HUES64 (cell line): ENCODE results near the gene YTHDF1.
A peak's percentile ranks its signal among the peaks of the same experiment; 100 is the strongest.

Experiments used
- H3K27ac ChIP-seq: 2 replicates; pipeline ENCODE4 v1.7.0; 2013; ENCODE audit warnings: low read depth, low read length, inconsistent platforms
- H3K27me3 ChIP-seq: 2 replicates; pipeline ENCODE4 v1.6.1; 2013; ENCODE audit warnings: mild to moderate bottlenecking, low read length; ENCODE audit not compliant: insufficient read depth
- H3K36me3 ChIP-seq: 2 replicates; pipeline ENCODE4 v1.6.1; 2013; ENCODE audit warnings: mild to moderate bottlenecking, low read length; ENCODE audit not compliant: insufficient read depth
- H3K4me1 ChIP-seq: 2 replicates; pipeline ENCODE4 v1.6.1; 2013; ENCODE audit warnings: mild to moderate bottlenecking, low read length, moderate library complexity; ENCODE audit not compliant: insufficient read depth
- H3K4me3 ChIP-seq: 2 replicates; pipeline ENCODE4 v1.5.1; 2013; ENCODE audit warnings: mild to moderate bottlenecking, low read length, moderate library complexity
- H3K9ac ChIP-seq: 2 replicates; pipeline ENCODE4 v1.6.1; 2013; ENCODE audit warnings: mild to moderate bottlenecking, low read depth, low read length
- H3K9me3 ChIP-seq: 2 replicates; pipeline ENCODE4 v1.6.1; 2013; ENCODE audit warnings: low read depth, low read length; ENCODE audit not compliant: insufficient read depth
- WGBS: fragments of 150-250, 120-280 bp; methylation state at CpG from one replicate; pipeline ENCODE4 v1.1.7; 2013; ENCODE audit warnings: missing lambda C conversion rate; 5-methylcytosine and 5-hydroxymethylcytosine counted together

The YTHDF1 gene

GRCh38 chr20:63217706-63218105 is 1.8 kb upstream of the YTHDF1 start:
- Histone ChIP-seq H3K4me1 (peaks cover 11% of the 10 kb centered on the region), H3K4me3 (no peak overlapping the region), H3K9ac (no peak overlapping the region), H3K9me3 (no peaks in the 10 kb centered on the region), H3K36me3 (peaks cover 23% of the 10 kb centered on the region), H3K27ac (no peak overlapping the region), H3K27me3 (no peaks in the 10 kb centered on the region)
- 92% methylated on average over 7 of the region's 7 CpGs for whole genome bisulfite sequencing

GRCh38 chr20:63216849-63217471 is 1.0 kb upstream of the YTHDF1 start:
- Histone ChIP-seq H3K9ac (peak overlapping the region; percentile 86), H3K27ac (peak overlapping the region; percentile 73), H3K4me3 (peak overlapping the region; percentile 69), H3K9me3 (no peaks in the 10 kb centered on the region), H3K27me3 (no peaks in the 10 kb centered on the region), H3K36me3 (peaks cover 30% of the 10 kb centered on the region), H3K4me1 (peaks cover 11% of the 10 kb centered on the region)
- WGBS, result 79% methylated on average over 13 of the region's 13 CpGs

GRCh38 chr20:63215101-63216040 is 560 bp downstream of the YTHDF1 start:
- no peaks in the 10 kb centered on the region for H3K9me3 ChIP-seq
- H3K27me3 ChIP-seq, result no peaks in the 10 kb centered on the region
- peaks cover 44% of the 10 kb centered on the region for H3K36me3 ChIP-seq
- peak overlapping the region; percentile 75 for H3K9ac ChIP-seq
- 2% methylated on average over 81 of the region's 81 CpGs for WGBS
- H3K4me1 ChIP-seq, result peaks cover 11% of the 10 kb centered on the region
- H3K4me3 ChIP-seq, result peak overlapping the region; percentile 69
- peak overlapping the region; percentile 62; the same call in 1 of the 2 replicates for H3K27ac ChIP-seq

GRCh38 chr20:63214514-63214913 is 1.4 kb downstream of the YTHDF1 start:
- H3K9ac ChIP-seq, result peak overlapping the region; percentile 75; the same call in 1 of the 2 replicates
- peaks cover 52% of the 10 kb centered on the region for H3K36me3 ChIP-seq
- peak overlapping the region; percentile 62; the same call in 1 of the 2 replicates for H3K27ac ChIP-seq

GRCh38 chr20:63212792-63213191 is 3.1 kb downstream of the YTHDF1 start:
- H3K27me3 ChIP-seq, result no peaks in the 10 kb centered on the region
- no peak overlapping the region for H3K9ac ChIP-seq
- no peaks in the 10 kb centered on the region for H3K9me3 ChIP-seq
- 93% methylated on average over 5 of the region's 5 CpGs for WGBS
- H3K4me3 ChIP-seq, result no peak overlapping the region
- no peak overlapping the region for H3K27ac ChIP-seq
- peaks cover 69% of the 10 kb centered on the region for H3K36me3 ChIP-seq
- peaks cover 11% of the 10 kb centered on the region for H3K4me1 ChIP-seq

More at GRCh38 chr20:63214514-63214913, 1.4 kb downstream of the YTHDF1 start:
- H3K27me3 ChIP-seq, result no peaks in the 10 kb centered on the region
- peaks cover 11% of the 10 kb centered on the region for H3K4me1 ChIP-seq
- 86% methylated on average over 6 of the region's 6 CpGs for WGBS
- H3K4me3 ChIP-seq, result peak overlapping the region; percentile 69
- no peaks in the 10 kb centered on the region for H3K9me3 ChIP-seq

- Histone ChIP-seq H3K27ac (no peak overlapping the region), H3K36me3 (peaks cover 73% of the 10 kb centered on the region), H3K4me1 (peaks cover 11% of the 10 kb centered on the region), H3K9me3 (no peaks in the 10 kb centered on the region), H3K27me3 (no peaks in the 10 kb centered on the region), H3K9ac (no peak overlapping the region), H3K4me3 (no peak overlapping the region)
- WGBS, result 88% methylated on average over 5 of the region's 5 CpGs
Measured at GRCh38 chr20:63212393-63212730, 3.6 kb downstream of the YTHDF1 start.

- H3K27me3 ChIP-seq, result no peaks in the 10 kb centered on the region
- no peak overlapping the region for H3K27ac ChIP-seq
- H3K36me3 ChIP-seq, result peaks cover 92% of the 10 kb centered on the region
- H3K9ac ChIP-seq, result no peak overlapping the region
- 95% methylated on average over 11 of the region's 11 CpGs for WGBS
- no peaks in the 10 kb centered on the region for H3K9me3 ChIP-seq
- H3K4me3 ChIP-seq, result no peak overlapping the region
- H3K4me1 ChIP-seq, result peaks cover 6% of the 10 kb centered on the region; the same call in 1 of the 2 replicates
Measured at GRCh38 chr20:63210011-63210605, 5.8 kb downstream of the YTHDF1 start.

GRCh38 chr20:63208346-63208909 is 7.5 kb downstream of the YTHDF1 start:
- Histone ChIP-seq H3K36me3 (peaks cover 93% of the 10 kb centered on the region), H3K4me1 (no peaks in the 10 kb centered on the region), H3K27me3 (no peaks in the 10 kb centered on the region), H3K4me3 (no peak overlapping the region), H3K9ac (no peak overlapping the region), H3K9me3 (no peaks in the 10 kb centered on the region), H3K27ac (no peak overlapping the region)
- WGBS, result 91% methylated on average over 6 of the region's 6 CpGs

GRCh38 chr20:63206878-63207277 is 9.1 kb downstream of the YTHDF1 start:
- no peaks in the 10 kb centered on the region for H3K27me3 ChIP-seq
- no peaks in the 10 kb centered on the region for H3K4me1 ChIP-seq
- no peak overlapping the region for H3K9ac ChIP-seq
- H3K9me3 ChIP-seq, result no peaks in the 10 kb centered on the region
- peaks cover 93% of the 10 kb centered on the region for H3K36me3 ChIP-seq
- no peak overlapping the region for H3K4me3 ChIP-seq
- 96% methylated on average over 11 of the region's 11 CpGs for WGBS
- H3K27ac ChIP-seq, result no peak overlapping the region

GRCh38 chr20:63205896-63206295 is 10.0 kb downstream of the YTHDF1 start:
- WGBS, result 95% methylated on average over 10 of the region's 10 CpGs
- peaks cover 93% of the 10 kb centered on the region for H3K36me3 ChIP-seq

GRCh38 chr20:63204362-63204761 is 11.6 kb downstream of the YTHDF1 start:
- no peaks in the 10 kb centered on the region for H3K27me3 ChIP-seq
- H3K36me3 ChIP-seq, result peaks cover 89% of the 10 kb centered on the region
- H3K9ac ChIP-seq, result no peak overlapping the region
- H3K4me1 ChIP-seq, result no peaks in the 10 kb centered on the region
- no peak overlapping the region for H3K4me3 ChIP-seq
- H3K9me3 ChIP-seq, result no peaks in the 10 kb centered on the region
- H3K27ac ChIP-seq, result no peak overlapping the region
- WGBS, result 94% methylated on average over 5 of the region's 5 CpGs

More at GRCh38 chr20:63205896-63206295, 10.0 kb downstream of the YTHDF1 start:
- Histone ChIP-seq H3K4me1 (no peaks in the 10 kb centered on the region), H3K9ac (no peak overlapping the region), H3K4me3 (no peak overlapping the region), H3K27ac (no peak overlapping the region), H3K27me3 (no peaks in the 10 kb centered on the region), H3K9me3 (no peaks in the 10 kb centered on the region)
